Transverse colon (tissue), 4 donors: ENCODE results near the gene TFCP2L1.

Experiments used
- EP300 ChIP-seq: sonication (generic); formaldehyde crosslinking; IDR thresholded peaks from one replicate; pipeline ENCODE4 v1.6.1; 2017; ENCODE audit warnings: antibody characterized with exemption, low read depth
- POLR2A ChIP-seq: fragments of 450-650 bp; IDR thresholded peaks from one replicate; pipeline ENCODE4 v1.6.1; 2016; ENCODE audit warnings: antibody characterized with exemption, mild to moderate bottlenecking, moderate library complexity
- POLR2AphosphoS5 ChIP-seq, 3 donors: sonication (generic); formaldehyde crosslinking; IDR thresholded peaks; one replicate each; pipeline ENCODE4 v1.6.1; 2016; ENCODE audit warnings: antibody characterized with exemption in 3 of 3
- TF ChIP-seq, protein P1 (sequence below), 5 experiments: fragments of 200-600 bp in 3 of 5; fragments of 450-650 bp in 2 of 5; sonication (generic) in 3 of 5; IDR thresholded peaks; 1 replicate in 2 of 5; 2 replicates in 3 of 5; pipeline ENCODE4 v1.5.1; 2016 to 2017; ENCODE audit warnings: antibody characterized with exemption in 5 of 5, inconsistent platforms in 3 of 5, mild to moderate bottlenecking in 2 of 5, moderate library complexity in 1 of 5

DNA sequence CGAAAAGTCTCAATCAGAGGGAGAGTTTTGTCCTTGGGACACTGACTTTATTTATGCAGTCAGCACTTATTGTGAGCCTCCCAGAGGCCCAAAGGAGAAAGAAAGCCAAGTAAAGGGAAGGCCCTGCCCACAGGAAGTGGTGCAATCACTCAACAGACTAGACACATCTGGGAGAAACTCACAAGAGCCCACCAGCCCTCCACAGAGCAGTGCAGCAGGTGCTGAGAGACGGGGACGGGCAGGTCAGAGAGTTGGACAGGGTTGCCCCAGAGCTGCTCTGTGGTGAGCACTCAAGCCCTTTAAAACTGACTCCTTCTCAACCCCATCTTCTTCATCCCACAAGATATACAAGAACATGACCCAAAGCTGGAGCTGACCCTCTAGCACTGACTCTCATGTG lies 96.0 kb downstream of the TFCP2L1 start:
- TF ChIP-seq POLR2A (no peak), EP300 (no peak), POLR2AphosphoS5 (IDR thresholded peaks at IDR 0.05) (no peak)
- TF ChIP-seq, protein P1, sequence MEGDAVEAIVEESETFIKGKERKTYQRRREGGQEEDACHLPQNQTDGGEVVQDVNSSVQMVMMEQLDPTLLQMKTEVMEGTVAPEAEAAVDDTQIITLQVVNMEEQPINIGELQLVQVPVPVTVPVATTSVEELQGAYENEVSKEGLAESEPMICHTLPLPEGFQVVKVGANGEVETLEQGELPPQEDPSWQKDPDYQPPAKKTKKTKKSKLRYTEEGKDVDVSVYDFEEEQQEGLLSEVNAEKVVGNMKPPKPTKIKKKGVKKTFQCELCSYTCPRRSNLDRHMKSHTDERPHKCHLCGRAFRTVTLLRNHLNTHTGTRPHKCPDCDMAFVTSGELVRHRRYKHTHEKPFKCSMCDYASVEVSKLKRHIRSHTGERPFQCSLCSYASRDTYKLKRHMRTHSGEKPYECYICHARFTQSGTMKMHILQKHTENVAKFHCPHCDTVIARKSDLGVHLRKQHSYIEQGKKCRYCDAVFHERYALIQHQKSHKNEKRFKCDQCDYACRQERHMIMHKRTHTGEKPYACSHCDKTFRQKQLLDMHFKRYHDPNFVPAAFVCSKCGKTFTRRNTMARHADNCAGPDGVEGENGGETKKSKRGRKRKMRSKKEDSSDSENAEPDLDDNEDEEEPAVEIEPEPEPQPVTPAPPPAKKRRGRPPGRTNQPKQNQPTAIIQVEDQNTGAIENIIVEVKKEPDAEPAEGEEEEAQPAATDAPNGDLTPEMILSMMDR (IDR thresholded peaks at IDR 0.05), result no peak
